Hepatocyte (in vitro differentiated cells): ENCODE measurements around the gene PLA2G4A.

ENCODE experiments used
- EZH2phosphoT487 ChIP-seq: fragments of 200-600 bp; sonication (generic); IDR thresholded peaks from one replicate; pipeline ENCODE4 v1.6.1; 2018; ENCODE audit warnings: antibody characterized with exemption, mild to moderate bottlenecking, low read depth, moderate library complexity; ENCODE audit not compliant: unreplicated experiment, severe bottlenecking
- TF ChIP-seq, protein P1 (sequence below): fragments of 200-600 bp; sonication (generic); IDR thresholded peaks from 2 replicates; pipeline ENCODE4 v1.5.1; 2016; ENCODE audit warnings: antibody characterized with exemption, mild to moderate bottlenecking; ENCODE audit not compliant: poor library complexity

DNA sequence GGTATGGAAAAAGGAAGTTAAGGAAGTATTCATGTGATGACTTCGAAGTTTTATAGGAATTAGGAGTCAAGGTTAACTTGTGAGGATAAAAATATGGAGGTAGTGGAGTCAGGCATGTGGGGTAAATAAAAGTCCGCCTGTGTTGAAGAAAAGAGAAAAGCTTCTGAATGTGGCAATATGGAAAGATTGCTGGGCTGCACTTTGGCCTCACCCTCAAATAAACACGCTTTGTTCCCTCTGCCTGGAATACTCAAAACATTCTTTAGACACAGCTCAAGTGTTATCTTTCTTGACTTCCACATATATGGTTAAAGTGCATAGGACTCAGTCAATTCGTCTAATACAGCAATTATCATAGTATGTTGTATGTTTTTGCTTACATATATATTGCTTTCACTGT is 137.7 kb downstream of the PLA2G4A start:
- TF ChIP-seq, protein P1, sequence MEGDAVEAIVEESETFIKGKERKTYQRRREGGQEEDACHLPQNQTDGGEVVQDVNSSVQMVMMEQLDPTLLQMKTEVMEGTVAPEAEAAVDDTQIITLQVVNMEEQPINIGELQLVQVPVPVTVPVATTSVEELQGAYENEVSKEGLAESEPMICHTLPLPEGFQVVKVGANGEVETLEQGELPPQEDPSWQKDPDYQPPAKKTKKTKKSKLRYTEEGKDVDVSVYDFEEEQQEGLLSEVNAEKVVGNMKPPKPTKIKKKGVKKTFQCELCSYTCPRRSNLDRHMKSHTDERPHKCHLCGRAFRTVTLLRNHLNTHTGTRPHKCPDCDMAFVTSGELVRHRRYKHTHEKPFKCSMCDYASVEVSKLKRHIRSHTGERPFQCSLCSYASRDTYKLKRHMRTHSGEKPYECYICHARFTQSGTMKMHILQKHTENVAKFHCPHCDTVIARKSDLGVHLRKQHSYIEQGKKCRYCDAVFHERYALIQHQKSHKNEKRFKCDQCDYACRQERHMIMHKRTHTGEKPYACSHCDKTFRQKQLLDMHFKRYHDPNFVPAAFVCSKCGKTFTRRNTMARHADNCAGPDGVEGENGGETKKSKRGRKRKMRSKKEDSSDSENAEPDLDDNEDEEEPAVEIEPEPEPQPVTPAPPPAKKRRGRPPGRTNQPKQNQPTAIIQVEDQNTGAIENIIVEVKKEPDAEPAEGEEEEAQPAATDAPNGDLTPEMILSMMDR = no peak
- TF ChIP-seq EZH2phosphoT487 = no peak
